ENCODE results near the gene CDH13. TPM values are rescaled to one million over a fixed set of nuclear protein-coding genes. Genes with fewer than 3 reads are reported as not detected.

The CDH13 gene
- total and polyA plus RNA-seq, 2 of the 8 experiments (the other 6 are each of a cell fraction or from before 2014, with no cell fraction given) = 2.3 to 2.4 TPM

- 82% methylated on average over 4 of the region's 4 CpGs; no CpG with 5 or more reads in 1 of the 2 experiments for WGBS, 2 experiments (ENCODE audit: extremely low coverage in 1 of 2, insufficient coverage in 1 of 2, insufficient read length in 1 of 2, insufficient replicate concordance in 2 of 2, low coverage in 1 of 2, low lambda C conversion rate in 2 of 2, missing lambda C conversion rate in 1 of 2)
- no peak overlapping the region for H4K5ac ChIP-seq (ENCODE audit: insufficient read length, low read depth, low read length)
- DNase-seq (ENCODE audit: low read depth in 1 of 2, low spot score in 2 of 2) (no peak), FAIRE-seq (no peak)
- H2BK20ac ChIP-seq (ENCODE audit: low read length) = no peak overlapping the region
- H2AFZ ChIP-seq (ENCODE audit: low read length) = no peak overlapping the region
- H2BK12ac ChIP-seq (ENCODE audit: low read depth, low read length) = no peak overlapping the region
- H2BK15ac ChIP-seq (ENCODE audit: low read length) = no peak overlapping the region
- H3K4me3 ChIP-seq (ENCODE audit: extremely low read depth in 1 of 4, insufficient read depth in 2 of 4, low read depth in 3 of 4, low read length in 4 of 4) = no peak overlapping the region
- no peaks in the 10 kb centered on the region; a peak in 1 of 4 replicates for H3K9me3 ChIP-seq (ENCODE audit: insufficient read depth in 2 of 2, low read depth in 1 of 2, low read length in 1 of 2)
- TF ChIP-seq USF2 (IDR thresholded peaks at IDR 0.05; ENCODE audit: low read length) = peak; percentile 59
- TF ChIP-seq CEBPB (IDR thresholded peaks at IDR 0.05; ENCODE audit: low read depth, low read length) = no peak
- peak; percentile 48 for TF ChIP-seq SIX5 (IDR thresholded peaks at IDR 0.05; ENCODE audit: low read depth, low read length)
- no peak for TF ChIP-seq TAF1 (IDR thresholded peaks at IDR 0.05; ENCODE audit: low read depth, low read length)
- no peak overlapping the region for H3K18ac ChIP-seq (ENCODE audit: extremely low read depth, low read length)
- no peak overlapping the region for H2BK120ac ChIP-seq (replicated peaks; ENCODE audit: low read depth, low read length)
- CTCF ChIA-PET (ENCODE audit: partially characterized antibody) = interaction anchor here (1.2 to 1.6 kb wide), 2 partner anchors 11 to 365 kb away, joined by 3 to 5 read pairs; no protein-coding TSS in a partner anchor
- no peak overlapping the region for H2BK5ac ChIP-seq (ENCODE audit: low read depth, low read length)
- H2AK5ac ChIP-seq (ENCODE audit: low read depth, low read length) = no peak overlapping the region
- no peak overlapping the region for H4K8ac ChIP-seq (ENCODE audit: extremely low read depth, insufficient read depth, low read length)
- no peak overlapping the region for H3K56ac ChIP-seq (replicated peaks; ENCODE audit: insufficient read length, low read depth, low read length)
- H3K14ac ChIP-seq (ENCODE audit: insufficient read length) = no peak overlapping the region
- H3K27ac ChIP-seq (ENCODE audit: low read depth, low read length) = no peak overlapping the region
- no peaks in the 10 kb centered on the region for H3K79me1 ChIP-seq (ENCODE audit: low read depth, low read length)
- POLR2A ChIA-PET (ENCODE audit: partially characterized antibody) = interaction anchor here (0.7 kb wide), 1 partner anchor 1647 kb away, joined by 3 read pairs; no protein-coding TSS in a partner anchor
- H3K23ac ChIP-seq (ENCODE audit: insufficient read length) = no peak overlapping the region
- H3K4ac ChIP-seq (replicated peaks; ENCODE audit: insufficient read length, low read depth, low read length) = no peak overlapping the region
- H3K4me2 ChIP-seq (ENCODE audit: insufficient read depth in 1 of 2, low read depth in 2 of 2, low read length in 2 of 2) = no peak overlapping the region
- H3K23me2 ChIP-seq (ENCODE audit: low read depth, low read length) = no peaks in the 10 kb centered on the region
- no peaks in the 10 kb centered on the region for H4K20me1 ChIP-seq (replicated peaks in 1 of 2; ENCODE audit: control insufficient read depth in 1 of 2, insufficient read depth in 2 of 2, low read length in 2 of 2)
- no peaks in the 10 kb centered on the region for H3K79me2 ChIP-seq (ENCODE audit: control insufficient read depth in 1 of 2, insufficient read depth in 2 of 2, low read length in 2 of 2)
- H3K27me3 ChIP-seq (replicated peaks in 1 of 4; ENCODE audit: control insufficient read depth in 3 of 4, extremely low read depth in 1 of 4, insufficient read depth in 3 of 4, low read length in 3 of 4) = no peaks in the 10 kb centered on the region
- H4K91ac ChIP-seq (replicated peaks; ENCODE audit: insufficient read length, low read length) = peak overlapping the region; percentile 17
- no peaks in the 10 kb centered on the region for H3K4me1 ChIP-seq (replicated peaks in 1 of 4; ENCODE audit: control insufficient read depth in 3 of 4, insufficient read depth in 4 of 4, low read length in 3 of 4)
- H3K9ac ChIP-seq (replicated peaks in 1 of 4; ENCODE audit: extremely low read depth in 1 of 4, low read depth in 3 of 4, low read length in 3 of 4) = no peak overlapping the region
- no peaks in the 10 kb centered on the region for H3K36me3 ChIP-seq (ENCODE audit: control insufficient read depth in 2 of 4, insufficient read depth in 4 of 4, low read length in 3 of 4)
Measured at GRCh38 chr16:83004868-83005652, 378.3 kb downstream of the CDH13 start.
